Upper lobe of left lung (tissue), 4 donors: ENCODE measurements around the gene GALC.

Experiments
- CTCF ChIP-seq, 6 experiments: fragments of 450-650 bp in 4 of 6; fragments of 200-600 bp in 2 of 6; sonication (generic) in 2 of 6; IDR thresholded peaks; one replicate each; pipeline ENCODE4 v1.5.1; 2016 to 2019; ENCODE audit warnings: antibody characterized with exemption in 6 of 6
- POLR2A ChIP-seq, 4 donors: fragments of 450-650 bp; IDR thresholded peaks; one replicate each; pipeline ENCODE4 v1.5.1; 2016 to 2017; ENCODE audit warnings: antibody characterized with exemption in 4 of 4, mild to moderate bottlenecking in 2 of 4
- POLR2AphosphoS5 ChIP-seq, 2 donors: sonication (generic); formaldehyde crosslinking; IDR thresholded peaks; one replicate each; pipeline ENCODE4 v1.5.1; 2017; ENCODE audit warnings: antibody characterized with exemption in 2 of 2

- TF ChIP-seq POLR2A (IDR thresholded peaks at IDR 0.05) (no peak), CTCF (IDR thresholded peaks at IDR 0.05) (no peak), POLR2AphosphoS5 (IDR thresholded peaks at IDR 0.05) (no peak)
These were observed 11.6 kb upstream of the GALC start for GRCh38 chr14:88004506-88005036.
